Measurements from ENCODE around the gene CD79A. TPM values are rescaled to one million over a fixed set of nuclear protein-coding genes. Genes with fewer than 3 reads are reported as not detected.
A peak's percentile ranks its signal among the peaks of the same experiment; 100 is the strongest.

CD79A gene
- total RNA-seq, 1 donor from 2014 or later = 1.0 TPM

- Histone ChIP-seq H3K9ac (ENCODE audit: low read depth in 1 of 3, low read length in 3 of 3) (peak within 1 kb of the TSS; percentile 71 to 82 (median 75)), H3K27me3 (ENCODE audit: control insufficient read depth in 3 of 3, insufficient read depth in 3 of 3, low read length in 3 of 3) (peaks cover 0 to 5% (median 0%) of the 10 kb centered on the region in 3 donors), H3K4me1 (ENCODE audit: control insufficient read depth in 3 of 3, insufficient read depth in 3 of 3, low read length in 3 of 3) (peaks cover 17 to 31% (median 26%) of the 10 kb centered on the region in 3 donors), H3K36me3 (ENCODE audit: control insufficient read depth in 3 of 3, insufficient read depth in 3 of 3, low read length in 3 of 3) (no peaks in the 10 kb centered on the region), H3K27ac (ENCODE audit: low read depth, low read length) (peak within 1 kb of the TSS; percentile 73), H3K9me3 (ENCODE audit: control insufficient read depth in 3 of 3, low read length in 3 of 3) (no peaks in the 10 kb centered on the region), H3K4me3 (ENCODE audit: low read length in 3 of 3) (peak within 1 kb of the TSS; percentile 96 to 98 (median 96))
Observed at GRCh38 chr19:41882568-41883462, 5.7 kb downstream of the CD79A start, which contains the start of gene ARHGEF1. Gene ARHGEF1 (plus strand): TSS chr19:41883184. CDS start chr19:41888083, 4,899 bp downstream.

- H3K4me3 ChIP-seq (ENCODE audit: low read length in 3 of 3) = peak overlapping the region; percentile 96 to 98 (median 96)
- peaks cover 17 to 31% (median 26%) of the 10 kb centered on the region in 3 donors for H3K4me1 ChIP-seq (ENCODE audit: control insufficient read depth in 3 of 3, insufficient read depth in 3 of 3, low read length in 3 of 3)
- H3K36me3 ChIP-seq (ENCODE audit: control insufficient read depth in 3 of 3, insufficient read depth in 3 of 3, low read length in 3 of 3) = peaks cover 0 to 3% (median 0%) of the 10 kb centered on the region in 3 donors
- H3K27me3 ChIP-seq (ENCODE audit: control insufficient read depth in 3 of 3, insufficient read depth in 3 of 3, low read length in 3 of 3) = no peaks in the 10 kb centered on the region
- peak overlapping the region; percentile 73 for H3K27ac ChIP-seq (ENCODE audit: low read depth, low read length)
- no peaks in the 10 kb centered on the region for H3K9me3 ChIP-seq (ENCODE audit: control insufficient read depth in 3 of 3, low read length in 3 of 3)
- H3K9ac ChIP-seq (ENCODE audit: low read depth in 1 of 3, low read length in 3 of 3) = peak overlapping the region; percentile 71 to 82 (median 75)
Observed at GRCh38 chr19:41883463-41883820, 6.4 kb downstream of the CD79A start.

GRCh38 chr19:41883821-41884733, 7.0 kb downstream of the CD79A start:
- no peaks in the 10 kb centered on the region for H3K27me3 ChIP-seq (ENCODE audit: control insufficient read depth in 3 of 3, insufficient read depth in 3 of 3, low read length in 3 of 3)
- peaks cover 0 to 6% (median 2%) of the 10 kb centered on the region in 3 donors for H3K36me3 ChIP-seq (ENCODE audit: control insufficient read depth in 3 of 3, insufficient read depth in 3 of 3, low read length in 3 of 3)
- H3K9me3 ChIP-seq (ENCODE audit: control insufficient read depth in 3 of 3, low read length in 3 of 3) = no peaks in the 10 kb centered on the region
- H3K9ac ChIP-seq (ENCODE audit: low read depth in 1 of 3, low read length in 3 of 3) = peak overlapping the region; percentile 75 to 88 (median 83)
- peaks cover 17 to 31% (median 26%) of the 10 kb centered on the region in 3 donors for H3K4me1 ChIP-seq (ENCODE audit: control insufficient read depth in 3 of 3, insufficient read depth in 3 of 3, low read length in 3 of 3)
- peak overlapping the region; percentile 96 to 98 (median 96) for H3K4me3 ChIP-seq (ENCODE audit: low read length in 3 of 3)
- H3K27ac ChIP-seq (ENCODE audit: low read depth, low read length) = peak overlapping the region; percentile 73

GRCh38 chr19:41886761-41887710, 10.0 kb downstream of the CD79A start:
- Histone ChIP-seq H3K27ac (ENCODE audit: low read depth, low read length) (no peak overlapping the region), H3K36me3 (ENCODE audit: control insufficient read depth in 3 of 3, insufficient read depth in 3 of 3, low read length in 3 of 3) (peaks cover 4 to 13% (median 10%) of the 10 kb centered on the region in 3 donors), H3K27me3 (ENCODE audit: control insufficient read depth in 3 of 3, insufficient read depth in 3 of 3, low read length in 3 of 3) (no peaks in the 10 kb centered on the region), H3K4me3 (ENCODE audit: low read length in 3 of 3) (no peak overlapping the region), H3K9me3 (ENCODE audit: control insufficient read depth in 3 of 3, low read length in 3 of 3) (no peaks in the 10 kb centered on the region), H3K9ac (ENCODE audit: low read depth in 1 of 3, low read length in 3 of 3) (no peak overlapping the region), H3K4me1 (ENCODE audit: control insufficient read depth in 3 of 3, insufficient read depth in 3 of 3, low read length in 3 of 3) (peaks cover 17 to 31% (median 26%) of the 10 kb centered on the region in 3 donors)

GRCh38 chr19:41887711-41888382, 10.8 kb downstream of the CD79A start:
- Histone ChIP-seq H3K27ac (ENCODE audit: low read depth, low read length) (no peak overlapping the region), H3K9ac (ENCODE audit: low read depth in 1 of 3, low read length in 3 of 3) (no peak overlapping the region), H3K27me3 (ENCODE audit: control insufficient read depth in 3 of 3, insufficient read depth in 3 of 3, low read length in 3 of 3) (no peaks in the 10 kb centered on the region), H3K36me3 (ENCODE audit: control insufficient read depth in 3 of 3, insufficient read depth in 3 of 3, low read length in 3 of 3) (peaks cover 12 to 18% (median 14%) of the 10 kb centered on the region in 3 donors), H3K9me3 (ENCODE audit: control insufficient read depth in 3 of 3, low read length in 3 of 3) (no peaks in the 10 kb centered on the region), H3K4me3 (ENCODE audit: low read length in 3 of 3) (no peak overlapping the region), H3K4me1 (ENCODE audit: control insufficient read depth in 3 of 3, insufficient read depth in 3 of 3, low read length in 3 of 3) (peaks cover 10 to 25% (median 20%) of the 10 kb centered on the region in 3 donors)

DNA sequence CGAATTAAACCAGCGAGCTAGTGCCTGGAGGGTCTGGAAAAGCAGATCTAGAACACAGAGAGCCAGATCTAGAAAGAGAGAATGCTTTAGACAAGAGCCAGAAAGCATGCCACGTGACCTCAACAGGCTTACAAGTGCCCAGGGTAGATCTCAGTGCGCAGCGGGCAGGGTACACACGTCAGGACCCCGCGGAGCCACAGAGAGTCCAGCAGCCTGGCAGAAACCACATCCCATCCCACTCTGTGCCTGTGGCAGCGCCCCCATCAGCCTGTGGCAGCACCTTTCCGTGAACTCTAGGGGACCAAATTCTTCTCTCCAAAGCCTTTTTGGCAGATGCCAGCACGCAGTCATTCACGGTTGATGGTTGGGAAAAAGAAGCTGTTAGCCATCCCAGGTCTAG, 11.8 kb downstream of the CD79A start:
- Histone ChIP-seq H3K4me3 (ENCODE audit: low read length in 3 of 3) (no peak overlapping the region), H3K4me1 (ENCODE audit: control insufficient read depth in 3 of 3, insufficient read depth in 3 of 3, low read length in 3 of 3) (peaks cover 7 to 20% (median 15%) of the 10 kb centered on the region in 3 donors), H3K9ac (ENCODE audit: low read depth in 1 of 3, low read length in 3 of 3) (no peak overlapping the region), H3K27me3 (ENCODE audit: control insufficient read depth in 3 of 3, insufficient read depth in 3 of 3, low read length in 3 of 3) (no peaks in the 10 kb centered on the region), H3K27ac (ENCODE audit: low read depth, low read length) (no peak overlapping the region), H3K36me3 (ENCODE audit: control insufficient read depth in 3 of 3, insufficient read depth in 3 of 3, low read length in 3 of 3) (peaks cover 12 to 20% (median 14%) of the 10 kb centered on the region in 3 donors), H3K9me3 (ENCODE audit: control insufficient read depth in 3 of 3, low read length in 3 of 3) (no peaks in the 10 kb centered on the region)

DNA sequence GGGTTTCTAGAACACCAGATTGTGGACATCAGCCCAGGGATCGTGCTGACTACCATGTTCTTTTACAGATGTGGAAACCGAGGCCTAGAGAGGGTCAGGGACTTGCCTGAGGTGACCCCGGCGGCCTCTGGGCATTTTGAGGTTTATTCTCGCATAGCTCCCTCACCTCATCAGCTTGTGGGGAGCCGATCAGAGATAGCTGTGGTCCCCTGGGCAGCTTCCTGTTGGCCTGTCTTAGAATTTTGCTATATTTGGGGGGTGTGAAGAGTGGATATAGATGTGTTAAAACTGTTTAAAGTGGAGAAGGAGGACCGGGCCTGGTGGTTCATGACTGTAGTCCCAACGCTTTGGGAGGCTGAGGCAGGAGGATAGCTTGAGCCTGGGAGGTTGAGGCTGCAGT, 12.8 kb downstream of the CD79A start:
- Histone ChIP-seq H3K4me3 (ENCODE audit: low read length in 3 of 3) (no peak overlapping the region), H3K36me3 (ENCODE audit: control insufficient read depth in 3 of 3, insufficient read depth in 3 of 3, low read length in 3 of 3) (peaks cover 12 to 27% (median 19%) of the 10 kb centered on the region in 3 donors)

DNA sequence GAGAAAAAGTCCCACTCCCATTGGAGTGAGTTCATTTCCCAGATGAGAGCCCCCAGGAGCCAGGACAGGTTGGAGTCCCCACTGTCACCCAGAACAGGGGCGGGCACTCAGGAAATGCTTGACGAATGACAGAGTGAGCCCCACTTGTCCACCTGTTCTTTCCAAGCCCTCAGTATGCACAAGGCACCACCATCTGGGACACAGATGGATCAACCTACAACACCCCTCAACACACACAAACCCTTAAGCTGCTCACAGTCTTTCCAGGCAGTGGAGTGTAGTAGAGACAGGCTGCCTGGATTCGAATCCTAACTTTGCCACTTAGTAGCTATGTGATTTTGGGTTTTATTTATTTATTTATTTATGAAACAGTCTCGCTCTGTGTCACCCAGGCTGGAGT, 13.9 kb downstream of the CD79A start:
- Histone ChIP-seq H3K27me3 (ENCODE audit: control insufficient read depth in 3 of 3, insufficient read depth in 3 of 3, low read length in 3 of 3) (no peaks in the 10 kb centered on the region), H3K9ac (ENCODE audit: low read depth in 1 of 3, low read length in 3 of 3) (no peak overlapping the region), H3K27ac (ENCODE audit: low read depth, low read length) (no peak overlapping the region), H3K4me1 (ENCODE audit: control insufficient read depth in 3 of 3, insufficient read depth in 3 of 3, low read length in 3 of 3) (peaks cover 0 to 8% (median 6%) of the 10 kb centered on the region in 3 donors), H3K9me3 (ENCODE audit: control insufficient read depth in 3 of 3, low read length in 3 of 3) (no peaks in the 10 kb centered on the region), H3K4me3 (ENCODE audit: low read length in 3 of 3) (no peak overlapping the region), H3K36me3 (ENCODE audit: control insufficient read depth in 3 of 3, insufficient read depth in 3 of 3, low read length in 3 of 3) (peaks cover 21 to 36% (median 29%) of the 10 kb centered on the region in 3 donors)

More for the DNA sequence above, 12.8 kb downstream of the CD79A start:
- H3K9me3 ChIP-seq (ENCODE audit: control insufficient read depth in 3 of 3, low read length in 3 of 3) = no peaks in the 10 kb centered on the region
- peak overlapping the region in 1 of 3 donors; percentile 3 for H3K9ac ChIP-seq (ENCODE audit: low read depth in 1 of 3, low read length in 3 of 3)
- H3K4me1 ChIP-seq (ENCODE audit: control insufficient read depth in 3 of 3, insufficient read depth in 3 of 3, low read length in 3 of 3) = peaks cover 2 to 13% (median 10%) of the 10 kb centered on the region in 3 donors
- H3K27me3 ChIP-seq (ENCODE audit: control insufficient read depth in 3 of 3, insufficient read depth in 3 of 3, low read length in 3 of 3) = no peaks in the 10 kb centered on the region
- no peak overlapping the region for H3K27ac ChIP-seq (ENCODE audit: low read depth, low read length)

Data from skeletal muscle tissue (tissue), 4 donors.